Endothelial cell of umbilical vein (primary cell): ENCODE measurements around the gene PFKP. TPM values are rescaled to one million over a fixed set of nuclear protein-coding genes. Genes with fewer than 3 reads are reported as not detected.

Source experiments
- BruUV-seq: library from RNA; stranded (reverse); fragments of 400-500 nt; replicated peaks from 2 replicates; lab custom pipeline; 2021; lab: Mats Ljungman, UMichigan
- CTCF ChIA-PET: fragments of 300-600, 350-600 bp; sonication (Branson Sonifier 250); formaldehyde crosslinking; loops from one replicate; lab custom pipeline; 2021; ENCODE audit warnings: antibody characterized with exemption, inconsistent platforms; lab: Charles Lee
- POLR2A ChIA-PET: fragments of 300-600, 350-600 bp; sonication (Branson Sonifier 250); formaldehyde crosslinking; loops from one replicate; lab custom pipeline; 2021; ENCODE audit warnings: antibody characterized with exemption, inconsistent platforms; lab: Charles Lee
- DNase-seq: peaks from one replicate; pipeline ENCODE4 v3.0.0-alpha.2; 2011; ENCODE audit warnings: low read depth, low spot score
- FAIRE-seq: peaks from 2 replicates; lab custom pipeline; 2011; peaks lifted over from hg19 to GRCh38; lab: Jason Lieb, UNC
- H2AFZ ChIP-seq: 2 replicates; pipeline ENCODE4 v1.6.0; 2012; ENCODE audit warnings: low read depth, low read length, control low read depth, inconsistent platforms
- H3K27ac ChIP-seq: 2 replicates; pipeline ENCODE4 v1.5.1; 2011; ENCODE audit warnings: low read depth, mild to moderate bottlenecking, control low read depth, low read length, moderate library complexity; ENCODE audit not compliant: insufficient read depth
- H3K27me3 ChIP-seq, 2 experiments: 2 replicates each; pipeline versions ENCODE4 v1.6.0 to v1.6.1; 2011; ENCODE audit warnings: low read length in 2 of 2, mixed read lengths in 1 of 2; ENCODE audit not compliant: control insufficient read depth in 2 of 2, insufficient read depth in 2 of 2
- H3K36me3 ChIP-seq, 2 experiments: 2 replicates in 1 of 2; 3 replicates in 1 of 2; pipeline ENCODE4 v1.5.1; 2011; ENCODE audit warnings: low read length in 2 of 2, mild to moderate bottlenecking in 1 of 2, moderate library complexity in 1 of 2; ENCODE audit not compliant: control insufficient read depth in 2 of 2, insufficient read depth in 2 of 2; ENCODE audit errors: extremely low read depth in 1 of 2
- H3K4me1 ChIP-seq: 3 replicates; pipeline ENCODE4 v1.5.1; 2011; ENCODE audit warnings: mild to moderate bottlenecking, low read length; ENCODE audit not compliant: control insufficient read depth, insufficient read depth; ENCODE audit errors: extremely low read depth
- H3K4me2 ChIP-seq: 2 replicates; pipeline ENCODE4 v1.6.1; 2011; ENCODE audit warnings: low read length, control low read depth, mixed read lengths; ENCODE audit not compliant: insufficient read depth
- H3K4me3 ChIP-seq, 3 experiments: fragments of 200-600 bp in 1 of 3; sonication (generic), shearing (Covaris generic) in 1 of 3; replicated peaks in 1 of 3; 2 replicates each; pipeline ENCODE4 v1.5.1; 2011 to 2016; ENCODE audit warnings: control low read depth in 3 of 3, low read length in 3 of 3, mild to moderate bottlenecking in 2 of 3, inconsistent platforms in 1 of 3, low read depth in 1 of 3, moderate library complexity in 1 of 3; ENCODE audit not compliant: insufficient read depth in 1 of 3
- H3K79me2 ChIP-seq: 2 replicates; pipeline ENCODE4 v1.6.0; 2012; ENCODE audit warnings: low read length, inconsistent platforms; ENCODE audit not compliant: control insufficient read depth, insufficient read depth
- H3K9ac ChIP-seq: replicated peaks from 2 replicates; pipeline ENCODE3; 2011; ENCODE audit warnings: low read length, control low read depth; ENCODE audit not compliant: insufficient read depth; ENCODE audit errors: extremely low read depth
- H3K9me1 ChIP-seq: replicated peaks from 3 replicates; pipeline ENCODE4 v1.6.0; 2011; ENCODE audit warnings: mild to moderate bottlenecking, low read length; ENCODE audit not compliant: control insufficient read depth, insufficient read depth; ENCODE audit errors: extremely low read depth
- H3K9me3 ChIP-seq: replicated peaks from 2 replicates; pipeline ENCODE4 v1.5.1; 2012; ENCODE audit warnings: low read length, inconsistent platforms; ENCODE audit not compliant: control insufficient read depth, insufficient read depth
- H4K20me1 ChIP-seq: replicated peaks from 2 replicates; pipeline ENCODE3; 2011; ENCODE audit warnings: mild to moderate bottlenecking, low read length; ENCODE audit not compliant: control insufficient read depth, insufficient read depth; ENCODE audit errors: extremely low read depth
- CTCF ChIP-seq, 2 donors: IDR thresholded peaks; 1 replicate in 1 of 2; 2 replicates in 1 of 2; pipeline ENCODE4 v1.5.1; 2011; ENCODE audit warnings: low read length in 2 of 2, mild to moderate bottlenecking in 2 of 2, moderate library complexity in 2 of 2, control low read depth in 1 of 2, inconsistent platforms in 1 of 2, low read depth in 1 of 2; ENCODE audit not compliant: insufficient read depth in 1 of 2; ENCODE audit errors: extremely low read depth in 1 of 2
- EZH2 ChIP-seq: IDR thresholded peaks from 2 replicates; pipeline ENCODE4 v1.6.1; 2012; ENCODE audit warnings: borderline replicate concordance, low read depth, mild to moderate bottlenecking, moderate library complexity, low read length, inconsistent platforms; ENCODE audit not compliant: severe bottlenecking
- FOS ChIP-seq: IDR thresholded peaks from 2 replicates; pipeline ENCODE4 v1.6.1; 2011; ENCODE audit warnings: mild to moderate bottlenecking, low read length, moderate library complexity, borderline replicate concordance; ENCODE audit not compliant: insufficient read depth
- GATA2 ChIP-seq: IDR thresholded peaks from 2 replicates; pipeline ENCODE4 v1.7.0; 2011; ENCODE audit warnings: low read depth, mild to moderate bottlenecking, moderate library complexity, mixed read lengths, low read length; ENCODE audit not compliant: insufficient read length, insufficient read depth
- JUN ChIP-seq: IDR thresholded peaks from 2 replicates; pipeline ENCODE4 v1.6.1; 2011; ENCODE audit warnings: borderline replicate concordance, low read depth; ENCODE audit not compliant: insufficient read length, insufficient read depth
- MYC ChIP-seq: IDR thresholded peaks from one replicate; pipeline ENCODE4 v1.6.1; 2011; ENCODE audit warnings: mild to moderate bottlenecking, low read depth, low read length
- POLR2AphosphoS5 ChIP-seq: IDR thresholded peaks from 2 replicates; pipeline ENCODE4 v1.6.1; 2012; ENCODE audit warnings: low read depth, mild to moderate bottlenecking, control low read depth, low read length, moderate library complexity; ENCODE audit not compliant: insufficient read depth
- dilution Hi-C: fragments of 300-500 bp; cut with MboI; formaldehyde crosslinking; loops from one replicate; pipeline ENCODE4 v1.15.0; 2019; ENCODE audit warnings: low sequenced_read_pairs; ENCODE audit not compliant: extremely low pct_ligation_motif_present
- intact Hi-C: fragments of 100-400 bp; cut with micrococcal nuclease; formaldehyde crosslinking; loops from one replicate; pipeline ENCODE4 v1.10.0; 2022
- polyA plus RNA-seq, 4 experiments: library from polyadenylated mRNA; depleted of rRNA in 3 of 4; stranded (reverse) in 3 of 4; unstranded in 1 of 4; fragments of >200 nt; gene quantifications; 2 replicates each; pipeline versions ENCODE4 v1.2.1 to v1.2.3, GENCODE V29; 2011 to 2012; ENCODE audit warnings: missing spikeins in 1 of 4
- total RNA-seq: library from RNA; stranded (reverse); gene quantifications from 2 replicates; pipeline ENCODE4 v1.2.3, GENCODE V29; 2021
- TF ChIP-seq, protein P1 (sequence below): IDR thresholded peaks from 2 replicates; pipeline ENCODE4 v1.6.1; 2011; ENCODE audit not compliant: insufficient read depth, insufficient read length

Gene PFKP
- total and polyA plus RNA-seq, 2 donors (not counting 3 experiments of a cell fraction or from before 2014, with no cell fraction given), result 185 to 359 TPM

DNA sequence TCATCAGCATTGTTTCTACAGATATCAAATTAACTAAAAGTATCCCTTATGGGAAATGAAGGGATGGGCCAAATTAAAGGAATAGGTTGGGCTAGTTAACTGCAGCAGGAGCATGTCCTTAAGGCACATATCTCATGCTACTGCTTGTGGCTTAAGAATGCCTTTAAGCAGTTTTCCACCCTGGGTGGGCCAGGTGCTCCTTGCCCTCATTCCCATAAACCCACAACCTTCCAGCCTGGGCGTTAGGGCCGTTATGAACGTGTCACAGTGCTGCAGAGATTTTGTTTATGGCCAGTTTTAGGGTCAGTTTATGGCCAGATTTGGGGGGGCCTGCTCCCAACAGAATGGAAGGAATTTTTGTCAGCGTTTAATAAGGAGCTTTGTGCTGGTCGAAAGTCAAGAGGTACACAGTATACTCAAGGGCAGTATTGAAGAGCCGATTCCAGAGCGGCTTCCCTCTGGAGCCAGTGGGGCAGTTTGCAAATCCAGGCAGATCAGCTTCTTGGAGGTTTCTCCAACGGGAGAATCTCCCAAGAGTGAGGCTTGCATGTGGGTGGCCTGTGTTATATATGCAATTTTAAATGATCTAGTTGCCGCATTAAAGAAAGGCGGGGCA is 7.7 kb downstream of the PFKP start:
- Histone ChIP-seq H3K79me2 (peaks cover 93% of the 10 kb centered on the region), H3K27ac (no peak overlapping the region), H3K4me1 (peaks cover 28% of the 10 kb centered on the region), H3K4me3 (no peak overlapping the region), H3K9me1 (no peaks in the 10 kb centered on the region), H3K9me3 (no peaks in the 10 kb centered on the region), H3K27me3 (no peaks in the 10 kb centered on the region), H3K4me2 (no peak overlapping the region), H3K36me3 (peaks cover 12 to 14% of the 10 kb centered on the region in 2 experiments), H3K9ac (no peak overlapping the region), H2AFZ (no peak overlapping the region), H4K20me1 (no peaks in the 10 kb centered on the region)
- no peak for FAIRE-seq
- DNase-seq, result no peak
- dilution Hi-C loops, result no loop called here
- no peak for TF ChIP-seq CTCF (IDR thresholded peaks at IDR 0.05; ENCODE audit: extremely low read depth in 1 of 2, insufficient read depth in 1 of 2, low read depth in 1 of 2, low read length in 2 of 2)
- no peak for TF ChIP-seq EZH2
- no peak for TF ChIP-seq JUN
- TF ChIP-seq, protein P1, sequence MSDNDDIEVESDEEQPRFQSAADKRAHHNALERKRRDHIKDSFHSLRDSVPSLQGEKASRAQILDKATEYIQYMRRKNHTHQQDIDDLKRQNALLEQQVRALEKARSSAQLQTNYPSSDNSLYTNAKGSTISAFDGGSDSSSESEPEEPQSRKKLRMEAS, result no peak
- no peak for TF ChIP-seq GATA2
- TF ChIP-seq FOS, result no peak
- no peak for TF ChIP-seq POLR2AphosphoS5
- TF ChIP-seq MYC, result no peak
- BruUV-seq, result no TSS peak
- CTCF ChIA-PET, result interaction anchor here (0.6 to 1.4 kb wide), 2 partner anchors 9 to 238 kb away, joined by 3 to 4 read pairs; no protein-coding TSS in a partner anchor
- intact Hi-C loops, result no loop called here
- POLR2A ChIA-PET, result no interaction called here
